Measurements from ENCODE around the gene ARSK. TPM values are rescaled to one million over a fixed set of nuclear protein-coding genes. Genes with fewer than 3 reads are reported as not detected.
"Not testable (repeated sequence)": the region's sequence is repeated elsewhere in the genome, so short reads cannot be mapped to it uniquely, and the experiment has no call there.

Gene ARSK
- total and polyA plus RNA-seq, 12 donors = 2.3 to 15.3 (median 7.7) TPM

- intact Hi-C loops (cut with DNase I) = no loop called here
- WGBS, 4 donors = 84 to 87% (median 85%) methylated on average over 7 of the region's 7 CpGs
- Histone ChIP-seq H3K4me3 (no peak overlapping the region), H3K27ac (no peak overlapping the region), H3K9me3 (replicated peaks in 1 of 3) (no peaks in the 10 kb centered on the region), H3K27me3 (no peaks in the 10 kb centered on the region), H3K4me1 (replicated peaks in 1 of 2) (peaks cover 9 to 13% of the 10 kb centered on the region in 2 donors), H3K36me3 (replicated peaks in 1 of 2) (no peaks in the 10 kb centered on the region)
- TF ChIP-seq, protein P1, sequence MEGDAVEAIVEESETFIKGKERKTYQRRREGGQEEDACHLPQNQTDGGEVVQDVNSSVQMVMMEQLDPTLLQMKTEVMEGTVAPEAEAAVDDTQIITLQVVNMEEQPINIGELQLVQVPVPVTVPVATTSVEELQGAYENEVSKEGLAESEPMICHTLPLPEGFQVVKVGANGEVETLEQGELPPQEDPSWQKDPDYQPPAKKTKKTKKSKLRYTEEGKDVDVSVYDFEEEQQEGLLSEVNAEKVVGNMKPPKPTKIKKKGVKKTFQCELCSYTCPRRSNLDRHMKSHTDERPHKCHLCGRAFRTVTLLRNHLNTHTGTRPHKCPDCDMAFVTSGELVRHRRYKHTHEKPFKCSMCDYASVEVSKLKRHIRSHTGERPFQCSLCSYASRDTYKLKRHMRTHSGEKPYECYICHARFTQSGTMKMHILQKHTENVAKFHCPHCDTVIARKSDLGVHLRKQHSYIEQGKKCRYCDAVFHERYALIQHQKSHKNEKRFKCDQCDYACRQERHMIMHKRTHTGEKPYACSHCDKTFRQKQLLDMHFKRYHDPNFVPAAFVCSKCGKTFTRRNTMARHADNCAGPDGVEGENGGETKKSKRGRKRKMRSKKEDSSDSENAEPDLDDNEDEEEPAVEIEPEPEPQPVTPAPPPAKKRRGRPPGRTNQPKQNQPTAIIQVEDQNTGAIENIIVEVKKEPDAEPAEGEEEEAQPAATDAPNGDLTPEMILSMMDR (IDR thresholded peaks at IDR 0.05) = no peak
- no peak for TF ChIP-seq POLR2A (IDR thresholded peaks at IDR 0.05)
- no peak for DNase-seq
These were observed 88.3 kb downstream of the ARSK start for GRCh38 chr5:95643152-95643551.

- Histone ChIP-seq H3K27me3 (no peaks in the 10 kb centered on the region), H3K9me3 (replicated peaks in 1 of 3) (no peaks in the 10 kb centered on the region), H3K4me3 (no peak overlapping the region), H3K36me3 (replicated peaks in 1 of 2) (no peaks in the 10 kb centered on the region), H3K4me1 (replicated peaks in 1 of 2) (peaks cover 9 to 16% of the 10 kb centered on the region in 2 donors), H3K27ac (peak overlapping the region in 1 of 5 donors; percentile 15)
- intact Hi-C loops (cut with DNase I) = loop anchor here in 1 of 2 donors (2.0 kb wide), 1 partner anchor 200 kb away; no protein-coding TSS in a partner anchor
- TF ChIP-seq, protein P1 (IDR thresholded peaks at IDR 0.05) = peak; percentile 48 to 87 (median 72)
- no peak for TF ChIP-seq POLR2A (IDR thresholded peaks at IDR 0.05)
- 13 to 16% (median 15%) methylated on average over 4 of the region's 4 CpGs for WGBS, 4 donors
- peak; percentile 42 to 81 (median 57) for DNase-seq
These were observed 89.6 kb downstream of the ARSK start for GRCh38 chr5:95644351-95645042.

GRCh38 chr5:95646226-95646568 is 91.3 kb downstream of the ARSK start:
- H3K27me3 ChIP-seq; H3K9me3 ChIP-seq (replicated peaks in 1 of 3); H3K4me3 ChIP-seq; DNase-seq; H3K36me3 ChIP-seq (replicated peaks in 1 of 2); intact Hi-C loops (cut with DNase I): not testable (repeated sequence)
- 76 to 87% (median 81%) methylated on average over 15 to 17 of the region's 17 CpGs for WGBS, 4 donors
- peaks cover 9 to 16% of the 10 kb centered on the region in 2 donors for H3K4me1 ChIP-seq (replicated peaks in 1 of 2)
- H3K27ac ChIP-seq = peak overlapping the region in 4 of 5 donors; percentile 90 to 99 (median 95)

- no peaks in the 10 kb centered on the region for H3K27me3 ChIP-seq
- H3K4me3 ChIP-seq = peak within 1 kb of the TSS in 2 of 4 donors; percentile 30 to 73
- intact Hi-C loops (cut with DNase I) = no loop called here
- DNase-seq = peak; percentile 99 to 100 (median 99)
- peak within 1 kb of the TSS; percentile 69 to 99 (median 94) for H3K27ac ChIP-seq
- no peaks in the 10 kb centered on the region for H3K9me3 ChIP-seq (replicated peaks in 1 of 3)
- peaks cover 9 to 16% of the 10 kb centered on the region in 2 donors for H3K4me1 ChIP-seq (replicated peaks in 1 of 2)
- no peaks in the 10 kb centered on the region for H3K36me3 ChIP-seq (replicated peaks in 1 of 2)
- peak; percentile 97 to 99 for TF ChIP-seq POLR2A (IDR thresholded peaks at IDR 0.05)
- TF ChIP-seq, protein P1 (IDR thresholded peaks at IDR 0.05) = peak in 3 of 6 experiments; percentile 29 to 41 (median 34)
- WGBS, 4 donors = 1 to 2% (median 1%) methylated on average over 18 to 60 of the region's 60 CpGs
These were observed 91.9 kb downstream of the ARSK start, which contains the start of gene RFESD for GRCh38 chr5:95646569-95647431. RFESD (plus strand) TSS chr5:95646777; CDS start chr5:95652272, 5,495 bp downstream.
